C1 segment of cervical spinal cord (tissue), 14 donors: ENCODE measurements around the gene ERAP2.

Source experiments
- DNase-seq, 14 donors: peaks; one replicate each; lab custom pipeline; 2025; lab: John Stamatoyannopoulos, UW

The ERAP2 gene

GRCh38 chr5:96932026-96932425, 55.7 kb downstream of the ERAP2 start:
- no peak for DNase-seq

DNA sequence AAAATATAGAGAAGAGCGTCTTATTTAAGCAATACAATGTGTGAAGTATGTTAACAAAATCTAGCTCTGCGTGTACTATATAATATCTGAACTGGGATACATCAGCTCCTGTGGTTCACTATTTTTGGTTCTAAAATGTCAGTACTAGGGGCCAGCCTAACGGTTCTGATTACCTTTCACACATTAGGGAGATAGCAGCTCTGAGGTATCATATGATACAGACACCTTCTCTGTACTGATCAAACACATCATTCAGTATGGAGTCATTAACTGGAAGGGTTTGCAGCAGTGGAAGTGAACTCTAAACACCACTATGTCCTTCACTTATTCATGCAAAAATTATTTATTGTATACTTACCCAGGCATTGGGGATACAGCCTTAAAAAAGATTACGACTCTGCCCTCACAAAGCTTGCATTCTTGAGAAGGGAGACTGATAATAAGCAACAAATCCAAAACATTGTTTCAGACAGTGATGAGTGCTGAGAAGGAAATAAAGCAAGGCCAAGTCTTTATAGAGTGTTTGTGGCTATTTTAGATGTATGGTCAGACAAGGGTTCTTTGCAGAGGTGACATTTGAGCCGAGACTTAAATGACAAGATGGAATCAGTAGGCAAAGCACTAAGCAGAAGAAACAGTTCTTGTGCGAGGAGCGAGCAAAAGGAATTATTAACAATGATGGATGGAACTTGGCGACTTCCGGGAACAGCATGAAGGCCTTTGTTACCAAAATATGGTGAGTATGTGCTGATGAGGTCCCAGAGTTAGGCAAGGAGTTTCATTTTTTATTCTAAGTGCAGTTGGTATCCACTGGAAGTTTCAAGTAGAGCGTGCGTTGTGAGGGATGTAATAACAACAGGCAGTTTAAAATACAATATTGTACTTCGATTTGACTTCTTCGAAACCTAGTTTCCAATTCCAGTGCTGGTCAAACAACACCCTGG, 57.7 kb downstream of the ERAP2 start:
- peak in 2 of 14 donors; percentile 40 to 56 for DNase-seq

GRCh38 chr5:96934708-96935558, 58.6 kb downstream of the ERAP2 start:
- peak; percentile 83 to 98 (median 94) for DNase-seq

DNA sequence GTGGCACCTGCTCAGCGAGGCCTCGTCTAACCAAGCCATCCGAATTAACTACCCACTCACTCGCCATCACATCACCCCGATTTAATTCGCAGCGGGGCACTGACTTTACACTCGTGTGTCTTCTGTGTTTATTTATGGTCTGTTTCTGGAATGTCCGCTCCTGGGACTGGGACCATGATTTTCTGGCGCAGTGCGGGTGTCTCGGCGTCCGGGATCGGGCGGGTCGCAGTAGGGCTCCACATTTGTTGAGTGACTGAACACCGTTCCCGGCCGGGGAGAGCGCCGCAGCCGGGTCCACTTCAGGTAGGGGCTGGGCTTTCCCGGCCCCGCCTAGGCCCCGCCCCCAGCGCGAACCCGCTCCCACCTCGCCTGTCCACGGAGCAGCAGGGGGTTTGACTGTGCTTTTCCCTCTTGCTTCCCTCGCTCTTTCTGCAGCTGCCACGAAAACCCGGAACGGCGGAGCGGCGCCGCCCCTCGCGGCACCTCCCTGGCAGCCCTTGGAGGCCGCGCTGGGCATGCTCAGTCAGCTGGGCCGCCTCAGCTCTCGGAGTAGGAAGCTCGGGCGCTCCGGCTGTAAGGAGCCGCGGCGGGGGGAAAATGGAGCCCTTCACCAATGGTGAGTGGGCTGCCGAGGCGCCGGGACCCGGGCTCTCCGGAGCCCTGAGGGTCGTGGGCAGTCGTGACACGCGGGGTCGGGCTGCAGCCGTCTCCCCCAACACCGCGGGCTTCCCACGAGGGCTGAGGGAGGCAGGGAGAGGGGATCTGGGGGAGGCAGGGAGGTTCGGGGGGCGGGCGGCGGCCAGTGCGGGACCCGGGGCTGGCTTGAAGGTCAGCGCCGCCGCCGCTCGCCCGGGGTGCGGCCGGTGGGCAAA, 59.5 kb downstream of the ERAP2 start, which contains the start of gene LNPEP:
Gene LNPEP, plus strand, starts transcription at position 522 of the 872 bp plus-strand sequence. Its CDS starts 76 bp downstream, at position 598.
- DNase-seq = peak; percentile 58 to 97 (median 94)

GRCh38 chr5:96936431-96937320, 60.4 kb downstream of the ERAP2 start:
- DNase-seq = peak in 13 of 14 donors; percentile 12 to 79 (median 71)

DNA sequence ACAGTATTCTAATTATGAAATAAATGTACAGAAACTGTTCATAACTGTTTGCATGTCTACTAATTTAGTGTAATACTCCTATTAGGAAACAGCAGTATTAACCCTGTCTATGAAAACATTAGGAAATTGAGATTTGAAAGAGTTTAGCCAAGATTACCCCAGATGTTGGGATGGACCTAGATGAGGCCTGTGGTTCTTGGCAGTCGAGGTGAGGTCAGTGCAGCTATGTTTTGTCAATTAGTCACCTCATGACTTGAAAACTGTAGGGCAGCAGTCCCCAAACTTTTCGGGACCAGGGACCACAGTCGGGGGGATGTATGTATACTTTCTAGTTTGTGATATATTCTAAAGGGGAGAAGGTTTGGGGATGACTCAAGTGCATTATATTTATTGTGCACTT, 64.3 kb downstream of the ERAP2 start:
- no peak for DNase-seq

GRCh38 chr5:96941140-96941539, 64.8 kb downstream of the ERAP2 start:
- no peak for DNase-seq

DNA sequence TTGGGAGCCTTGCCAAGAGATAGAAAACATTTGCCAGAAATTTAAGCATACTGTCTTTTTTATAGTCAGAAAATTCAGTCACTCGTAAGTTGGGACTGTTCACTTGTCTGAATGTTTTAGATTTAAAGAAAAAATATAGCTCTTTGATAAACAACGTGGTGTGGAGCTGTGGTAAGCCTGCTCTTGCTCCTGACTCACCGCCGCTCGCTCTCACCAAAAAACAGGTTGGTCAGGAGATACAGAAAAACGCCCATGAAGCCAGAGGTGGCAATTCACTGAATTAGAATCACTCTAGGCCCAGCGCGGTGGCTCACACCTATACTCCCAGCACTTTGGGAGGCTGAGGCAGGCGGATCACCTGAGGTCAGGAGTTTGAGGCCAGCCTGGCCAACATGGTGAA, 65.8 kb downstream of the ERAP2 start:
- no peak for DNase-seq

DNA sequence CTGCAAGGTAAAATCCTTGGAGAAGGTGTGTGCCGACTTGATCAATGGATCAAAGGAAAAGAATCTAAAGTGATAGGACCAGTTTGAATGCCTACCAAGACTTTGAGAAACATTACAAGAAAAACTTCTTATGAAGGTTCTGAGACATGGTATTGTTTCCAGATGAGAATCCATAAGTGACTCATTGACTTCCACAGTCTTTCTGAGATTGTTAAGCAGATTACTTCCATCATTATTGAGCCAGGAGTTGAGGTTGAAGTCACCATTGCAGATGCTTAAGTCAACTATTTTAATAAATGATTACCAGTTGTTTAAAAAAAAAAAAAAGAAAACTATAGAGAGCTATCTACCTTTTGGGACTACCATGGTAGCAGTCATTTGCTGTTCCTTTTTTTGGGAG, 66.6 kb downstream of the ERAP2 start:
- DNase-seq = no peak

- no peak for DNase-seq
Observed at GRCh38 chr5:96943799-96944198, 67.5 kb downstream of the ERAP2 start.

GRCh38 chr5:96945144-96945897, 69.0 kb downstream of the ERAP2 start:
- no peak for DNase-seq

GRCh38 chr5:96946381-96946780, 70.1 kb downstream of the ERAP2 start:
- DNase-seq = no peak

DNA sequence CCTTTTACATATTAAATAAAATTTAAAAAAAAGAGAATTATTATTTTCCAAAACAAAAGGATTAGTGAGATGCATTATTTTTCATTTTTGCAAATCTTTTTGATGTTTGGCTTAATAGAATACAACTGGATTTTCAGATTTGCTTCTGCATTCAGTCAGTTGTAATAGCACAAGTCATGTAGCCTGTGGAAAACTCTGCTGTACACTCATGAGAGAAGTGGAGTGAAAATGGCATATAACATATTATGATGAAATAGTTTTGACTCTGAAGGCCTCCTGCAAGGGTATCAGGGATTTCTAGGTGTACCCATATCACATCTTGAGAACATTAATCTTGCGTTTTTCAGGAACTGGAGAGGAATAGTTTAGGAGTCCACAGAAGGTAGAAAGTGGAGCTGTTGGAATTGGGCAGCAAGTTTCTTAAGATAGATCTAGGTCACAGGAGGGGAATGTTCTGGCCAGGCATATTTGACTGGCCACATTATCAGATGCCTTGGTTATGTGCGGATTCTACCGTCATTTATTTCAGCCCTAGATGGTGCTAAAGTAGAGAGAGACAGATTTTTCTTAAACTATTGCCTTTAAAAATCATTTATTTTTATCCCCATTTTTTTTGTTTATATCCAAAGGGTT, 75.9 kb downstream of the ERAP2 start:
- DNase-seq = peak in 1 of 14 donors; percentile 50

- peak in 1 of 14 donors; percentile 51 for DNase-seq
Observed at GRCh38 chr5:96952974-96953730, 76.9 kb downstream of the ERAP2 start.

DNA sequence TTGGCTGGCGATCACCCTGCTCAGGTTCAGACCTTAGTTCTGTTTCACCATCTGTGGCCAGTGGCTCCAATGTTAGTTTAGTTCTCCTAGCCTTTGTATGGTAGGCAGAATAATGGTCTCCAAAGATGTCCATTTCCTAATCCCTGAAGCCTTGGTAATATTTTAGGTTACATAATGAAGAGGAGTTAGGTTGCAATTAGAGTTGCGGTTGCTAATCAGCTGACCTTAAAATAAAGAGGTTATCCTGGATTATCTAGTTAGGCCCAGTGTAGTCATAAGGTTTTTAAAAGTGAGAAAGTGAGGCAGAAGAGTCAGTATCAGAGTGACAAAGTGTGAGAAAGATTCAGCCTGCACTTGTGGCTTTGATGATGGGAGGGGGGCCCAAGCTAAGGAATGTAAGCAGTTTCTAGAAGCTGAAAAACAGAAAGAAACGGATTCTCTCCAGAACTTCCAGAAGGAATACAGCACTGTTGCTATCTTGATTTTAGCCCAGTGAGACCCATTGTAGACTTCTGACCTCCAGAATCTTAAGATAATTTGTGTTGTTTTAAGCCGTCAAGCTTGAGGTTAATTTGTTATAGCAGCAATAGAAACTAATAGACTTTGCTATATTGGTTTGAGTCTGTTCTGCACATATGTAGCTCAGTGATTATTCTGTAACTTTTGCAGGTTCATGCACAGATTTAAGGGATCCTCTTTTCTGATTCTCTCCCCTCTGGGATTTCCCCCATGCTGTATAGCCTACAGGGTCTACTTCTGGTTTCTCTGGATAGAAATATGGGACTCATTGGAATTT, 81.2 kb downstream of the ERAP2 start:
- no peak for DNase-seq

- DNase-seq = no peak
Observed at GRCh38 chr5:96958977-96959376, 82.7 kb downstream of the ERAP2 start.

DNA sequence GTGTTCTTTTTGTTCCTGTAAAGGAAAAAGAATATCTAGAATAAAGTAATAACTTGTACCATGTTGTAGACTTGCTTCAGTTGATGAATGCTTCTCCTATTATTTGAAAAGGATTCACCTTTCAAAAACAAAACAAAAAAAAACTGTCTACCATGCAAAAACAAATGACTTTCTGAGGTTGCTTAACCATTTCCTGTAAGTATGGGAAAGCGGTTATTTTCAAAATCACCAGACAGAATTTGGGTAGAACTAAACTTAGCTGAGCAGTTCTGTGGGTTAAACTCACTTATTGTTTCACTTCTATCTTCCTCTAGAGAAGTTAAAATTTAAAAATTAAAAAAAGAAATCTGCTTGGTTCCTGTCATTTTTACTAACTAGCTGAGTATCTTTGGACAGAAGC, 84.8 kb downstream of the ERAP2 start:
- no peak for DNase-seq
